IMR-90 (cell line): ENCODE results near the gene COL18A1. TPM values are rescaled to one million over a fixed set of nuclear protein-coding genes. Genes with fewer than 3 reads are reported as not detected.

Experiments
- CHD1 ChIP-seq: IDR thresholded peaks from 2 replicates; pipeline ENCODE4 v1.6.1; 2012; ENCODE audit warnings: low read depth, low read length, improper control_type of control experiment
- FOS ChIP-seq: fragments of 150-350 bp; IDR thresholded peaks from 2 replicates; pipeline ENCODE4 v1.6.1; 2016; ENCODE audit warnings: low read depth, low read length
- MAFK ChIP-seq: IDR thresholded peaks from 2 replicates; pipeline ENCODE4 v1.6.1; 2012; ENCODE audit warnings: low read depth, low read length, improper control_type of control experiment
- MAZ ChIP-seq: IDR thresholded peaks from 2 replicates; pipeline ENCODE4 v1.6.1; 2012; ENCODE audit warnings: low read depth, mild to moderate bottlenecking, low read length, improper control_type of control experiment, moderate library complexity, borderline replicate concordance
- MXI1 ChIP-seq: IDR thresholded peaks from 2 replicates; pipeline ENCODE4 v1.6.1; 2012; ENCODE audit warnings: low read depth, mild to moderate bottlenecking, low read length, moderate library complexity, borderline replicate concordance
- POLR2A ChIP-seq: IDR thresholded peaks from 2 replicates; pipeline ENCODE4 v1.6.1; 2012; ENCODE audit warnings: mild to moderate bottlenecking, low read depth, low read length
- RFX5 ChIP-seq: IDR thresholded peaks from 2 replicates; pipeline ENCODE4 v1.8.0; 2012; ENCODE audit warnings: low read depth, mild to moderate bottlenecking, low read length, moderate library complexity
- polyA plus RNA-seq, 3 experiments: library from polyadenylated mRNA; depleted of rRNA; stranded (reverse); fragments of >200 nt; gene quantifications; 2 replicates each; pipeline ENCODE4 v1.2.3, GENCODE V29; 2012; ENCODE audit warnings: low replicate concordance in 1 of 3
- total RNA-seq: library from RNA; depleted of rRNA; stranded (reverse); fragments of >200 nt; gene quantifications from 2 replicates; pipeline ENCODE4 v1.2.3, GENCODE V29; 2012
- TF ChIP-seq, protein P1 (sequence below): fragments of 150-350 bp; IDR thresholded peaks from 2 replicates; pipeline ENCODE4 v1.6.1; 2016; ENCODE audit warnings: low read depth, mild to moderate bottlenecking, low read length, moderate library complexity, borderline replicate concordance

Gene COL18A1
- total and polyA plus RNA-seq, 2 of the 4 experiments (the other 2 are of a cell fraction), result 4.3 to 46.7 TPM

DNA sequence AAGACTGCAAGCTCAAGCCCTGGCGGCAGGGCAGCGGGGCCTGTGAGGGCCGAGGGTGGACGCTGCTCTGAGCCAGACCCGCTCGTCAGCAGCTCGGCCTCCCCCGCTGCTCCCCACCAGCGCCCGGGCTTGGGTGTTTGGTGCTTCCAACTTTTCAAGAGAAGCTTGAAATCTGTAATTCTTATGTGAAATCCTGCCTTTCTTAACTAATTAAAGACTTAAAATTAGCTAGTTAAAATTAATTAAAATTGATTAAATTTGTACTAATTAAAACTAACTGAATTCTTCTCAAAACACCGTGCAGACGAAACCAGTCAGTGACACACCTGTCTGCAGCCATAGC lies 151.3 kb downstream of the COL18A1 start (continued):
- TF ChIP-seq, protein P1, sequence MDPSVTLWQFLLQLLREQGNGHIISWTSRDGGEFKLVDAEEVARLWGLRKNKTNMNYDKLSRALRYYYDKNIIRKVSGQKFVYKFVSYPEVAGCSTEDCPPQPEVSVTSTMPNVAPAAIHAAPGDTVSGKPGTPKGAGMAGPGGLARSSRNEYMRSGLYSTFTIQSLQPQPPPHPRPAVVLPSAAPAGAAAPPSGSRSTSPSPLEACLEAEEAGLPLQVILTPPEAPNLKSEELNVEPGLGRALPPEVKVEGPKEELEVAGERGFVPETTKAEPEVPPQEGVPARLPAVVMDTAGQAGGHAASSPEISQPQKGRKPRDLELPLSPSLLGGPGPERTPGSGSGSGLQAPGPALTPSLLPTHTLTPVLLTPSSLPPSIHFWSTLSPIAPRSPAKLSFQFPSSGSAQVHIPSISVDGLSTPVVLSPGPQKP, result no peak
- TF ChIP-seq RFX5 (no peak), FOS (no peak), POLR2A (no peak), MAFK (no peak), MXI1 (no peak), CHD1 (no peak), MAZ (no peak)
